CD4-positive, alpha-beta memory T cell (primary cell): ENCODE data around the gene DNAJC7. TPM values are rescaled to one million over a fixed set of nuclear protein-coding genes. Genes with fewer than 3 reads are reported as not detected.
"Not testable (repeated sequence)": the region's sequence is repeated elsewhere in the genome, so short reads cannot be mapped to it uniquely, and the experiment has no call there.

ENCODE experiments used
- CTCF ChIA-PET: fragments of 350-600 bp; sonication (Branson Sonifier 250); formaldehyde crosslinking; loops from one replicate; lab custom pipeline; 2021; ENCODE audit warnings: inconsistent platforms; ENCODE audit not compliant: partially characterized antibody; lab: Charles Lee
- POLR2A ChIA-PET: fragments of 350-600 bp; sonication (Branson Sonifier 250); formaldehyde crosslinking; loops from one replicate; lab custom pipeline; 2021; ENCODE audit not compliant: partially characterized antibody; lab: Charles Lee
- DNase-seq, 5 donors: peaks; one replicate each; pipeline versions ENCODE4 v3.0.0 to v3.0.0-alpha.2; 2020 to 2022; ENCODE audit warnings: mixed read lengths in 1 of 5
- H3K27ac ChIP-seq: one replicate; pipeline ENCODE4 v1.7.0; 2013; ENCODE audit warnings: low read depth, low read length
- H3K27me3 ChIP-seq: 2 replicates; pipeline ENCODE4 v1.7.0; 2013; ENCODE audit warnings: mild to moderate bottlenecking, low read length, moderate library complexity; ENCODE audit not compliant: insufficient read depth
- H3K36me3 ChIP-seq: 2 replicates; pipeline ENCODE4 v1.7.0; 2013; ENCODE audit warnings: mild to moderate bottlenecking, low read length, moderate library complexity; ENCODE audit not compliant: insufficient read depth
- H3K4me1 ChIP-seq: 2 replicates; pipeline ENCODE4 v1.7.0; 2013; ENCODE audit warnings: mild to moderate bottlenecking, low read length, moderate library complexity; ENCODE audit not compliant: insufficient read depth
- H3K4me3 ChIP-seq, 2 donors: one replicate each; pipeline ENCODE4 v1.7.0; 2013; ENCODE audit warnings: low read length in 2 of 2, mild to moderate bottlenecking in 1 of 2
- H3K9me3 ChIP-seq, 2 donors: one replicate each; pipeline ENCODE4 v1.7.0; 2013; ENCODE audit warnings: low read length in 2 of 2, control low read depth in 1 of 2; ENCODE audit not compliant: control insufficient read depth in 1 of 2
- H3K27ac Mint-ChIP-seq, 7 donors: one replicate each; pipeline ENCODE4 v1.8.0; 2020 to 2021; ENCODE audit warnings: mixed read lengths in 7 of 7, mild to moderate bottlenecking in 6 of 7, inconsistent platforms in 3 of 7, moderate library complexity in 3 of 7
- H3K27me3 Mint-ChIP-seq, 2 donors: one replicate each; pipeline ENCODE4 v1.8.0; 2020 to 2021; ENCODE audit warnings: mixed read lengths in 2 of 2
- H3K36me3 Mint-ChIP-seq, 2 donors: one replicate each; pipeline ENCODE4 v1.8.0; 2020 to 2021; ENCODE audit warnings: mixed read lengths in 2 of 2, inconsistent platforms in 1 of 2, mild to moderate bottlenecking in 1 of 2
- H3K4me1 Mint-ChIP-seq, 4 donors: one replicate each; pipeline ENCODE4 v1.8.0; 2020 to 2021; ENCODE audit warnings: mixed read lengths in 4 of 4, mild to moderate bottlenecking in 1 of 4
- H3K4me3 Mint-ChIP-seq, 8 donors: one replicate each; pipeline ENCODE4 v1.8.0; 2020 to 2021; ENCODE audit warnings: mixed read lengths in 8 of 8, mild to moderate bottlenecking in 7 of 8, moderate library complexity in 6 of 8, inconsistent platforms in 3 of 8
- H3K9me3 Mint-ChIP-seq, 8 donors: one replicate each; pipeline ENCODE4 v1.8.0; 2020 to 2021; ENCODE audit warnings: mixed read lengths in 8 of 8, mild to moderate bottlenecking in 5 of 8, inconsistent platforms in 3 of 8, moderate library complexity in 1 of 8
- intact Hi-C: fragments of 100-400 bp; cut with micrococcal nuclease; formaldehyde crosslinking; loops from one replicate; pipeline ENCODE4 v1.15.1; 2023
- polyA plus RNA-seq, 2 donors: library from polyadenylated mRNA; unstranded; fragments of 300-500 nt; fragmentation: Illumina TruSeq; gene quantifications; one replicate each; pipeline ENCODE4 v1.2.3, GENCODE V29; 2021
- total RNA-seq, 2 experiments: library from RNA; stranded (reverse); gene quantifications; one replicate each; pipeline ENCODE4 v1.2.3, GENCODE V29; 2021

Gene DNAJC7
- total and polyA plus RNA-seq, 4 experiments from 2014 or later, result 45.2 to 112 (median 86.7) TPM

DNA sequence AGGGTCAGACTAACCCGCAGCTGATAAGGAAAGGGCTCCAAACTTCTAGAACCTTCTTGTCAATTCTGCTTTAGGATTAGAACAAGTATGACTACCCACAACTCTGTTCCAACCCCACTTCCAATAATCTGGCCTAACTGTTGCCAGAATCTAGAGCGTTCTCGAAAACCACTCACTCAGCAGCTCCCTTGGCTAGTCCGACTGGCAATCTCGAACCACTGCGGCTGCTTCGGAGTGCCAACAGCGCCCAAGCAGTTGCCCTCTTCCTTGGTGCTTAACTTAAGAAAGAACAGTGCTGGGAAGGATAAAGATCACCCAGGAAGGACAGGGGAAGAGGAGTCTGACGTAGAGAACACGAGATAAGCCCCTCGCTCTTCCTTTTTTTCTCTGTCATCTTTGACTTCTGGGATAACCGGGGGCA, 818 bp downstream of the DNAJC7 start:
- Mint-ChIP-seq H3K4me1 (peaks cover 46 to 83% (median 63%) of the 10 kb centered on the region in 4 donors), H3K27me3 (no peaks in the 10 kb centered on the region), H3K4me3 (peak overlapping the region; percentile 98 to 100 (median 99)), H3K9me3 (no peaks in the 10 kb centered on the region), H3K27ac (peak overlapping the region; percentile 97 to 99 (median 99)), H3K36me3 (peaks cover 0 to 34% of the 10 kb centered on the region in 2 donors)
- DNase-seq, result peak in 3 of 5 donors; percentile 1 to 18 (median 7)
- CTCF ChIA-PET, result interaction anchor here (0.9 to 5.7 kb wide), 15 partner anchors 7 to 372 kb away, joined by 3 to 58 read pairs (median 4); partner anchors contain the start of genes CNP, DHX58, KAT2A and KCNH4
- H3K4me3 ChIP-seq, result peak overlapping the region; percentile 85 to 91
- intact Hi-C loops, result loop anchor here (5.0 kb wide), 1 partner anchor 1199 kb away; no protein-coding TSS in a partner anchor
- no peaks in the 10 kb centered on the region for H3K27me3 ChIP-seq
- peak overlapping the region; percentile 96 for H3K27ac ChIP-seq
- no peaks in the 10 kb centered on the region for H3K36me3 ChIP-seq
- no peaks in the 10 kb centered on the region for H3K9me3 ChIP-seq
- peaks cover 82% of the 10 kb centered on the region for H3K4me1 ChIP-seq
- POLR2A ChIA-PET, result interaction anchor here (0.6 to 4.4 kb wide), 14 partner anchors 9 to 1352 kb away, joined by 3 to 70 read pairs (median 6); partner anchors contain the start of genes ACLY, CNP, DHX58 and EIF1

DNA sequence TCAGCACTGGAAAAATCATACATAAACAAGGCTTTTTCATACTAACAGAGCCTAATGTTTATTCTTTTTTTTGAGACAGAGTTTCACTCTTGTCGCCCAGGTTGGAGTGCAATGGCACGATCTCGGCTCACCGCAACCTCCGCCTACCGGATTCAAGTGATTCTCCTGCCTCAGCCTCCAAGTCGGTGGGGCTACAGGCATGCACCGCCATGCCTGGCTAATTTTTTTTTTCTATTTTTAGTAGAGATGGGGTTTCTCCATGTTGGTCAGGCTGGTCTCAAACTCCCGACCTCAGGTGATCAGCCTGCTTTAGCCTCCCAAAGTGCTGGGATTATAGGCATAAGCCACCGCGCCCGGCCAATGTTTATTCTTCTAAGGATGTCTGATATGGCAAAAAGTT, 3.5 kb downstream of the DNAJC7 start:
- CTCF ChIA-PET, result interaction anchor here (2.8 kb wide), 1 partner anchor 11 kb away, joined by 16 read pairs; no protein-coding TSS in a partner anchor
- peaks cover 76% of the 10 kb centered on the region for H3K4me1 ChIP-seq
- DNase-seq, H3K27ac ChIP-seq, H3K9me3 ChIP-seq, H3K4me3 ChIP-seq, H3K9me3 Mint-ChIP-seq, H3K36me3 ChIP-seq, POLR2A ChIA-PET, H3K4me3 Mint-ChIP-seq, H3K27me3 Mint-ChIP-seq, intact Hi-C loops, H3K27me3 ChIP-seq: not testable (repeated sequence)
- peaks cover 11 to 45% of the 10 kb centered on the region in 2 donors for H3K36me3 Mint-ChIP-seq
- H3K27ac Mint-ChIP-seq, result peak overlapping the region in 4 of 7 donors; percentile 15 to 69 (median 48)
- H3K4me1 Mint-ChIP-seq, result peaks cover 46 to 83% (median 63%) of the 10 kb centered on the region in 4 donors

DNA sequence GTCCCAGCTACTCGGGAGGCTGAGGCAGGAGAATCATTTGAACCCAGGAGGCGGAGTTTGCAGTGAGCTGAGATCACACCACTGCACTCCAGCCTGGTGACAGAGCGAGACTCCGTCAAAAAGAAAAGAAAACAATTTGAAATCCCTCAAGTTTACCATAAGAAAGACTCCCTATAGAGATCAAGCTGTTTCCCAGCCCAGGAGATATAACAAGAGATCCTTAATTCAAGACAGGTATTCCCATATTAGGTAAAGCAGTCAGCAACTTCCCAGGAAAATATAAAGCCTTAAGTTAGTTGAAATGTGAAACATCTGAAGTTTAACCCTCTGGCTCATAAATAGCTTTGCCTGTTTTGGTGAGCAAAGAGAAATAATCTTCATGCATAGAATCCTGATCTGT, 4.9 kb downstream of the DNAJC7 start:
- CTCF ChIA-PET, result interaction anchor here (2.8 kb wide), 1 partner anchor 12 kb away, joined by 16 read pairs; no protein-coding TSS in a partner anchor
- POLR2A ChIA-PET, result not testable (repeated sequence)
- peaks cover 66% of the 10 kb centered on the region for H3K4me1 ChIP-seq

GRCh38 chr17:42010898-42011516, 6.2 kb downstream of the DNAJC7 start:
- Histone ChIP-seq H3K36me3 (peaks cover 10% of the 10 kb centered on the region), H3K27me3 (no peaks in the 10 kb centered on the region), H3K9me3 (no peaks in the 10 kb centered on the region), H3K4me3 (no peak overlapping the region), H3K27ac (no peak overlapping the region), H3K4me1 (peaks cover 60% of the 10 kb centered on the region)
- no peaks in the 10 kb centered on the region for H3K27me3 Mint-ChIP-seq
- intact Hi-C loops, result no loop called here
- H3K4me3 Mint-ChIP-seq, result peak overlapping the region in 3 of 8 donors; percentile 20 to 35 (median 26)
- DNase-seq, result no peak
- peak overlapping the region in 3 of 7 donors; percentile 1 to 59 (median 40) for H3K27ac Mint-ChIP-seq
- ChIA-PET CTCF (interaction anchor here (2.8 kb wide), 1 partner anchor 13 kb away, joined by 16 read pairs; no protein-coding TSS in a partner anchor), POLR2A (no interaction called here)
- no peaks in the 10 kb centered on the region for H3K9me3 Mint-ChIP-seq
- H3K4me1 Mint-ChIP-seq, result peaks cover 37 to 68% (median 50%) of the 10 kb centered on the region in 4 donors
- H3K36me3 Mint-ChIP-seq, result peaks cover 14 to 32% of the 10 kb centered on the region in 2 donors

More for the DNA sequence above, 4.9 kb downstream of the DNAJC7 start:
- H3K9me3 Mint-ChIP-seq, H3K4me3 ChIP-seq, intact Hi-C loops, H3K36me3 ChIP-seq, H3K9me3 ChIP-seq, H3K27me3 ChIP-seq, H3K27me3 Mint-ChIP-seq, H3K27ac ChIP-seq, DNase-seq, H3K4me3 Mint-ChIP-seq: not testable (repeated sequence)
- H3K27ac Mint-ChIP-seq, result peak overlapping the region in 2 of 7 donors; percentile 22 to 29
- H3K36me3 Mint-ChIP-seq, result peaks cover 11 to 41% of the 10 kb centered on the region in 2 donors
- H3K4me1 Mint-ChIP-seq, result peaks cover 40 to 72% (median 56%) of the 10 kb centered on the region in 4 donors

GRCh38 chr17:42010266-42010680, 7.0 kb downstream of the DNAJC7 start:
- H3K36me3 ChIP-seq, H3K27ac ChIP-seq, H3K4me3 ChIP-seq, H3K27me3 ChIP-seq, H3K9me3 Mint-ChIP-seq, POLR2A ChIA-PET, H3K9me3 ChIP-seq, H3K4me3 Mint-ChIP-seq, intact Hi-C loops, H3K27me3 Mint-ChIP-seq, CTCF ChIA-PET, DNase-seq: not testable (repeated sequence)
- peaks cover 52% of the 10 kb centered on the region for H3K4me1 ChIP-seq
- Mint-ChIP-seq H3K27ac (peak overlapping the region in 1 of 7 donors; percentile 36), H3K4me1 (peaks cover 35 to 63% (median 47%) of the 10 kb centered on the region in 4 donors), H3K36me3 (peaks cover 14 to 31% of the 10 kb centered on the region in 2 donors)

- Histone ChIP-seq H3K9me3 (no peaks in the 10 kb centered on the region), H3K27ac (no peak overlapping the region), H3K4me3 (no peak overlapping the region), H3K4me1 (peaks cover 41% of the 10 kb centered on the region), H3K27me3 (no peaks in the 10 kb centered on the region), H3K36me3 (peaks cover 10% of the 10 kb centered on the region)
- no peak for DNase-seq
- no peaks in the 10 kb centered on the region for H3K27me3 Mint-ChIP-seq
- ChIA-PET POLR2A (no interaction called here), CTCF (interaction anchor here (1.5 kb wide), 1 partner anchor 10 kb away, joined by 6 read pairs; the partner anchor contains the start of gene NKIRAS2)
- H3K27ac Mint-ChIP-seq, result no peak overlapping the region
- no peaks in the 10 kb centered on the region for H3K9me3 Mint-ChIP-seq
- intact Hi-C loops, result no loop called here
- peak overlapping the region in 1 of 8 donors; percentile 24 for H3K4me3 Mint-ChIP-seq
- H3K36me3 Mint-ChIP-seq, result peaks cover 14 to 31% of the 10 kb centered on the region in 2 donors
- H3K4me1 Mint-ChIP-seq, result peaks cover 39 to 69% (median 52%) of the 10 kb centered on the region in 4 donors
These were observed 8.1 kb downstream of the DNAJC7 start for GRCh38 chr17:42009170-42009569.

GRCh38 chr17:42005166-42005565, 12.1 kb downstream of the DNAJC7 start:
- H3K9me3 ChIP-seq, result no peaks in the 10 kb centered on the region
- Mint-ChIP-seq H3K9me3 (no peaks in the 10 kb centered on the region), H3K27ac (peak overlapping the region in 1 of 7 donors; percentile 31), H3K4me3 (peak overlapping the region in 1 of 8 donors; percentile 31), H3K36me3 (peaks cover 18 to 50% of the 10 kb centered on the region in 2 donors), H3K27me3 (no peaks in the 10 kb centered on the region), H3K4me1 (peaks cover 26 to 48% (median 36%) of the 10 kb centered on the region in 4 donors)
- intact Hi-C loops, result no loop called here
- H3K27ac ChIP-seq, result no peak overlapping the region
- no peaks in the 10 kb centered on the region for H3K27me3 ChIP-seq
- POLR2A ChIA-PET, result interaction anchor here (1.6 kb wide), 1 partner anchor 12 kb away, joined by 6 read pairs; the partner anchor contains the start of gene DNAJC7
- H3K36me3 ChIP-seq, result peaks cover 30% of the 10 kb centered on the region
- no peak for DNase-seq
- CTCF ChIA-PET, result interaction anchor here (1.0 to 1.9 kb wide), 2 partner anchors 12 to 15 kb away, joined by 4 to 8 read pairs; partner anchors contain the start of genes DNAJC7 and NKIRAS2
- no peak overlapping the region for H3K4me3 ChIP-seq
- H3K4me1 ChIP-seq, result peaks cover 7% of the 10 kb centered on the region
